HL-60 (cell line): Measurements from ENCODE around the gene BAHCC1.

ENCODE experiments used
- DNase-seq, 2 experiments: peaks; one replicate each; pipeline ENCODE4 v3.0.0-alpha.2; 2010 to 2020; ENCODE audit warnings: low read depth in 1 of 2, low spot score in 1 of 2
- H3K27ac ChIP-seq: fragments of 250-450 bp; sonication (Bioruptor Pico); replicated peaks from 2 replicates; pipeline ENCODE4 v1.5.1; 2020; ENCODE audit warnings: mild to moderate bottlenecking, moderate library complexity
- H3K27me3 ChIP-seq: fragments of 250-450 bp; sonication (Bioruptor Pico); 2 replicates; pipeline ENCODE4 v1.5.1; 2021; ENCODE audit warnings: mild to moderate bottlenecking, moderate library complexity; ENCODE audit not compliant: insufficient read depth, poor library complexity, severe bottlenecking
- H3K4me3 ChIP-seq: replicated peaks from 2 replicates; pipeline ENCODE4 v1.5.1; 2011; ENCODE audit warnings: mild to moderate bottlenecking, control low read depth, low read length; ENCODE audit not compliant: insufficient read depth
- GABPA ChIP-seq: IDR thresholded peaks from 2 replicates; pipeline ENCODE4 v1.6.1; 2012; ENCODE audit warnings: low read depth
- POLR2AphosphoS5 ChIP-seq: IDR thresholded peaks from 2 replicates; pipeline ENCODE4 v1.6.1; 2012; ENCODE audit warnings: low read depth
- REST ChIP-seq: IDR thresholded peaks from 2 replicates; pipeline ENCODE4 v1.6.1; 2012; ENCODE audit warnings: low read depth; ENCODE audit not compliant: insufficient replicate concordance
- SPI1 ChIP-seq: IDR thresholded peaks from 2 replicates; pipeline ENCODE4 v1.6.1; 2012; ENCODE audit warnings: low read depth, mild to moderate bottlenecking, borderline replicate concordance
- TF ChIP-seq, protein P1 (sequence below): IDR thresholded peaks from one replicate; pipeline ENCODE4 v1.5.1; 2011; ENCODE audit warnings: low read length, control low read depth, inconsistent platforms; ENCODE audit not compliant: insufficient read depth

Gene BAHCC1

GRCh38 chr17:81480140-81481072, 85.1 kb downstream of the BAHCC1 start:
- H3K4me3 ChIP-seq, result no peak overlapping the region
- TF ChIP-seq GABPA (no peak), POLR2AphosphoS5 (no peak), SPI1 (no peak), REST (no peak)
- TF ChIP-seq, protein P1, sequence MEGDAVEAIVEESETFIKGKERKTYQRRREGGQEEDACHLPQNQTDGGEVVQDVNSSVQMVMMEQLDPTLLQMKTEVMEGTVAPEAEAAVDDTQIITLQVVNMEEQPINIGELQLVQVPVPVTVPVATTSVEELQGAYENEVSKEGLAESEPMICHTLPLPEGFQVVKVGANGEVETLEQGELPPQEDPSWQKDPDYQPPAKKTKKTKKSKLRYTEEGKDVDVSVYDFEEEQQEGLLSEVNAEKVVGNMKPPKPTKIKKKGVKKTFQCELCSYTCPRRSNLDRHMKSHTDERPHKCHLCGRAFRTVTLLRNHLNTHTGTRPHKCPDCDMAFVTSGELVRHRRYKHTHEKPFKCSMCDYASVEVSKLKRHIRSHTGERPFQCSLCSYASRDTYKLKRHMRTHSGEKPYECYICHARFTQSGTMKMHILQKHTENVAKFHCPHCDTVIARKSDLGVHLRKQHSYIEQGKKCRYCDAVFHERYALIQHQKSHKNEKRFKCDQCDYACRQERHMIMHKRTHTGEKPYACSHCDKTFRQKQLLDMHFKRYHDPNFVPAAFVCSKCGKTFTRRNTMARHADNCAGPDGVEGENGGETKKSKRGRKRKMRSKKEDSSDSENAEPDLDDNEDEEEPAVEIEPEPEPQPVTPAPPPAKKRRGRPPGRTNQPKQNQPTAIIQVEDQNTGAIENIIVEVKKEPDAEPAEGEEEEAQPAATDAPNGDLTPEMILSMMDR, result no peak
- no peaks in the 10 kb centered on the region for H3K27me3 ChIP-seq
- no peak overlapping the region for H3K27ac ChIP-seq
- DNase-seq, result no peak

GRCh38 chr17:81481073-81481799, 86.0 kb downstream of the BAHCC1 start:
- no peak for DNase-seq
- TF ChIP-seq, protein P1, result no peak
- TF ChIP-seq GABPA, result no peak
- no peak for TF ChIP-seq SPI1
- no peak for TF ChIP-seq POLR2AphosphoS5
- no peak for TF ChIP-seq REST
- no peak overlapping the region for H3K27ac ChIP-seq
- H3K4me3 ChIP-seq, result no peak overlapping the region
- no peaks in the 10 kb centered on the region for H3K27me3 ChIP-seq

GRCh38 chr17:81481815-81482505, 86.7 kb downstream of the BAHCC1 start:
- no peak overlapping the region for H3K4me3 ChIP-seq
- DNase-seq, result no peak

More at GRCh38 chr17:81481815-81482505, 86.7 kb downstream of the BAHCC1 start:
- Histone ChIP-seq H3K27ac (no peak overlapping the region), H3K27me3 (no peaks in the 10 kb centered on the region)
- TF ChIP-seq POLR2AphosphoS5 (no peak), REST (peak; percentile 2), GABPA (no peak), SPI1 (no peak)
- TF ChIP-seq, protein P1, result no peak
